Cerebellar cortex (tissue), 1 donor: Measurements from ENCODE around the gene RALGAPA2.

Source experiments
- DNase-seq: peaks from one replicate; pipeline ENCODE4 v3.0.0-alpha.2; 2015; ENCODE audit warnings: low spot score

Gene RALGAPA2

DNA sequence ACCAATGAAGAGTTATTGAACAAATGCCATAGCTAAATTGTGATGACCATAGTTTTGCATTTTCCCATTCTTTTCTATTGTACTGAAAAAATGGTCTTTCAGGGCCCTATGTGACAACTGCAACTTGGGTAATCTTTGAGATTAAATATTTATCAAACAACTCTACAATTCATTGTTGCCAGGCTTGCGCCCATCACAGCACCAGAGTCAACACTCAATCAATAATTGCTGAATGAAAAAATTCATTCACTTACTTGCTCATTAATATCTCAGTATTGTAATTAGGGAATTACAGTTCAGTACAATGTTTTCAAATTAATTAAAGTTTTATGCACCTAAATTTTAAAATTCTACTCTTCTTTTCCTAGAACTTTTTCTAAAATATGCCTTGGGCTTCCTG lies 7.7 kb upstream of the RALGAPA2 start:
- DNase-seq, result no peak

DNA sequence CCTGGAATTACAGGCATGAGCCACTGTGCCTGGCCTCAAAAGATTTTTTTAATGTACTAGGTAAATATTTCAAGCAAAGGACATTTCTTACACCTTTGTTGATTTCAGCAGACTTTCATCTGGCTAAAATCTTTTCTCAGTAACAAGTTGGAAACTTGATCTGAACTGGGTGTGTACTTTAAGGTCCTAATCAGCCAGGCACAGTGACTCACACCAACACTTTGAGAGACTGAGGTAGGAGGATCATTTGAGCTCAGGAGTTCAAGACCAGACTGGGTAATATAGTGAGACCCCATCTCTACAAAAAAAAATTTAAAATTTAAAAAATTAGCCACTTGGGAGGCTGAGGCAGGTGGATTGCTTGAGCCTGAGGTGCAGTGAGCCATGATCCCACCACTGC lies 7.0 kb upstream of the RALGAPA2 start:
- DNase-seq, result no peak

DNA sequence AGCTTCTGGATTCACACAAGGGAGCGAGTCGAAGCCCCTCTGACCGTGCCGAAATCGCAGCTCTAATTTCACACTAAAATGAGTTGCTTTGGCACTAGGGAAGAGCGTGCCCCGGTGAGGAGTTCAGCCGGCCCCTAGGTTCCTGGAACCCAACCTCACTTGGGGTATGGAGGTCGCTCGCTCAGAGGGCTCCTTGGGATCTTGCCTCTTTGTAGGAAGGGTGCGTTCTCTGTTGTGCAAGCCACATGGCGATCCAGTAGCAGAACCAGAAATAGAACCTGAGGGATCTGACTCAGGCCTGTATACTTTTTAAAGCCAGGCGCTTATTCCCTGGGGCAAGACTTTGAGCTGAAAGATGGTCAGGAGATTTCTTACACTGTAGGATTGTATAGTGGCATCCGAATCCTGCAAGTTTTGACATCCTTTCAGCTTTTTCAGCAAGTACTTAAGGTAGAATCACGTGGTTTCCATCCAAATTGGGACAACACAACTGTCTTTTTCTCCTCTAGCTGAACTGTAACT lies 861 bp upstream of the RALGAPA2 start:
- no peak for DNase-seq

DNA sequence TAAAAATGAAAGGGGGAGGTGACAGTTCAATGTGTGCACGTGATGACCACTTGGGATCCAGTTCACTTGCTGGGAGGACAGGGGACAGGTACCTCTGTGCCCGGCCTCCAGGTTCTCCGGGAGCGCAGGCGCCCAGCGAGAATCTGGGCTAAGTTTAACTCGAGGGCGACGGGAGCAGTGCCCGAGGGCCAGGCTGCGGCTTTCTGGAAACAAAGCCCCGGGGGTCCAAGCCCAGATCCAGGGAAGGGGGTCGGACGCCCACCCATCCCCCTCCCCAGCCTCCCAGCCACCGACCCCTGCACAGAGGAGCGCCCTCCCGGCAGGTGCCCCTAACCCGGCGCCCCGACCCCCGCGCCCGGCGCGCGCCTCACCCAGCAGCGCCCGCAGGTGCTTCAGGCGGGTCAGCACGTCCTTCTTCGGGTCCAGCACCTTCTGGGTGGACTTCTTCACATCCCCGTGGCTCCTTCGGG lies 405 bp downstream of the RALGAPA2 start:
- peak; percentile 10 for DNase-seq

DNA sequence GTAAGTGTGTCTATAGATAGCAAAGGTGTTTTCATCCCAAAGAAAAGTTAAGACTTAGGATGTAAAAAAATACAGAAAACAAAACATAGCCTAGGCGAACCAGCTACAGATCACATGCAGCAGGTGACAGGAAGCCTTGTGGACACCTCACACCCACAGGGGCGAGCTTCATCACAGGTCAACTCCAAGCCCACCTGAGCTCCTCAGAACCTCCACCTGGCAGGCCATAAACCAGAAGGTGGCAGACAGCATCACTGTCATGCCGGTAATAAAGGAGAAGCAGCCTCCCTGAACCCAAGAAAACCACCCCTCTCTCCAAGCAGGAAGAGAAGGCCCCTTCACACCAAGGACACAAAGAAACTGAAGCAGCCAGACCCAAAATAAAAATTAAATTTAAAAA lies 1.0 kb downstream of the RALGAPA2 start:
- DNase-seq, result peak; percentile 7

DNA sequence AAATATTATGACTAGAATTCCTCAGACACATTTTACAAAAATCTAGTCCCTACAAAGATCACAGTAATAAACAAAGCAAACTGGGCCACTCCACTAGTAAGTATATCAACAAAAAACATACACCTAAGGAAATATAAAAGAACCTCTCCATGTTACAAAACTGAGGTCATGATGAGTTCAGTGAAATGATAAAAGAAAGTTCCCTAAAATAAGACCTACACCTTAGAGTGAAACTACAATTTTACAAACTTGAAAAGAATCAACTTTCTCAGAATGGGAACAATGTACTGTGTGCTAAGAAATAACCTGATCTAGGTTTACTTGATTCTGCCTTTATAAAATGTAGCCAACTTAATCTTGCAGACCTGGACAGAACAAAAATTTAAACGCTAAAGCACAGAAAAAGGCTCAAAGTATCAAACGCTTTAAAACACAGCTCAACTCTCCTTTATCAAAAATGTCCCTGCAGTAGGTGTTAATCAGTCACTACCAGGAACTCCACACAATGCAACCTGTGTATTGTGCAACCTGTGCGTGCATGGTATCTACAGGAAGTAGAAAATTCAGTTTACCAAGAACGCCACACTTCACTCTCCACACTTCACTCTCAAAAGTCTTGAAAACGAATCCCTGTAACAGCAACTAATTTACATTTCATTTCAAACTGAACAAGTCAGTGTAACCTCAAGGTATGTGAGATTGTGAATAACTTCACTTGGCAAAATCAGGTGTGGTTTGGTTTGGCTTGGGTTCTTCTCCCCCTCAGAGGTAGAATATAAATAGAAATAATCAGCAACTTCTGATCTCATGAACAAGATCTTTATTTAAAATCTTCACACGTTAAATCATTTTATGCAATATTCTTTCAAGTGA lies 1.8 kb downstream of the RALGAPA2 start:
- DNase-seq, result no peak

DNA sequence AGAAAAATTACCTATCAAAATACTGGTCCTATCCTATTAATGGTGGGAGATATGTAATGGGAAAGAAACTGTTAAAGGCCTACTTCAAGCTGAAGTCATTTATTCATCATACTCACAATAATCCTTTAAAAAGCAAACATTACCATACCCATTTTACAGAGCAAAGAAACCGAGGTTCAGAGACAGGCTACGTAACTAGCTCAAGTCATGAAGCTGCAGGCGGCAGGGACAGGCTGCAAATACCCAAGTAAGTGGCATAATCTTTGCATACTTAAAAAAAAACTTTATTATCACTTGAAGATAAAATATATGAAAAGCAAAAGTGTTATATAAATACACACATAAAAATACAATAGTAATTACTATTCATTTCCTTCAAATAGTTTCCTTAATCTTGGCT lies 2.6 kb downstream of the RALGAPA2 start:
- no peak for DNase-seq

DNA sequence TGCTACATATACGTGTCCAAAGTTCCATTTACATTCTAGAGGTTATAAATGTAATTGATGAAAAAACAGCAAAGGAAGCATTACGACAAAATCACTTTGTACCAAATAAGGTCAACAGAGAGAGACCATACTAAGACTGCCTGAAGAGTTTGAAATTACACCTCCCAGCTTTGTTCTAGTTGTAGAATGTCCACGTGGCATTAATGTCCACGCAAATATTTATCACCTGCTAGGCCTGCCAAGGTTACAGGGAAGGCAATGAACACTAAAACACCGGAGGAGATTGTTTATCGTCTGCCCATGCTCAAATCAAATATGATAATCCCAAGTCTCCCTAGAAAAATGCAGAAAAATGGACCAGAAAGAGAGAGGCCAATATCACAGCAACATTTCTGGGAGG lies 6.2 kb downstream of the RALGAPA2 start:
- DNase-seq, result no peak

DNA sequence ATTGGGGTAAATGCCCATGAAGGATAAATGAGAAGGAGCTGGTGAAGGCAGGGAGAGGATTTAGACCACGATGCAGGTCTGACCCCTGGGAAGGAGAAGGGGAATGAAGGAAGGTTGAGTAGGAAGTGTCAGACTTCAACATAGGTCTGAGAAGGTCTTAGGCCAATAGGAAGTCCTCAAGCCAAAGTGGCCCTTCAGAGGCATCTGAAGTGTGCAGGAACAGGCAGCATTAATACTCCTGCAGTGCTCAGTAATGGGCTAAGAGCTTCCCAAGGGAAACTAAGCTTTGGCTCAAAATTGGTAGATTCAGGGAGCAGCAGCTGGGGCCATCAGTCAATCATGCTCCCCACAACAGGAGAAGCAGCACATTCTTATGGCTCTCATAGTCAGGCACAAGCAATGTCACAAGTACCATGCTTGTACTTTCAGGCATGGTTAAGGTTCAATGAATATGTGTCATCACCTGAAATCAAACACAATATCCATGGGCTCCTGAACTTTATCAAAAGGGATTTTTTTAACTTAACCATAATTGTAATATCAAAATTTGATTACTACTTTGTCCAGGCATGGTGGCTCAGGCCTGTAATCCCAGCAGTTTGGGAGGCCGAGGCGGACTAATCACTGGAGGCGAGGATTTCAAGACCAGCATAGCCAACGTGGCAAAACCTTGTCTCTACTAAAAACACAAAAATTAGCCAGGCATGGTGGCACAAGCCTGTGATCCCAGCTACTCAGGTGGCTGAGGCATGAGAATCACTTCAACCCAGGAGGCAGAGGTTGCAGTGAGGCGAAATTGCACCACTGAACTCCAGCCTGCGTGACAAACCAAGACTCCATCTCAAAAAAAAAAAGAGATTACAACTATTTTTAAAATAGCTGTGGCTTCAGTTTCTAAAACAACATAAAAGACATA lies 9.9 kb downstream of the RALGAPA2 start:
- no peak for DNase-seq

DNA sequence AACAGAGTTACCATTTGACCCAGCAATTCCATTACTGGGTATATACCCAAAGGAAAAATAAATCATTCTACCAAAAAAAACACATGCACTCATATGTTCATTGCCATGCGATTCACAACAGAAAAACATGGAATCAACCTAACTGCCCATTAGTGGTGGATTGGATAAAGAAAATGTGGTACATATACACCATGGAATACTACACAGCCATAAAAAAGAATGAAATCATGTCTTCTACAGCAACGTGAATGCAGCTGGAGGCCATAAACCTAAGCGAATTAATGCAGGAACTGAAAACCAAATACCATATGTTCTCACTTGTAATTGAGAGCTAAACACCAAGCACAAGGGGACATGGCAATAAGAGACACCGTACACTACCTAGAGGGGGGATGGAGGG lies 12.5 kb downstream of the RALGAPA2 start:
- DNase-seq, result no peak

DNA sequence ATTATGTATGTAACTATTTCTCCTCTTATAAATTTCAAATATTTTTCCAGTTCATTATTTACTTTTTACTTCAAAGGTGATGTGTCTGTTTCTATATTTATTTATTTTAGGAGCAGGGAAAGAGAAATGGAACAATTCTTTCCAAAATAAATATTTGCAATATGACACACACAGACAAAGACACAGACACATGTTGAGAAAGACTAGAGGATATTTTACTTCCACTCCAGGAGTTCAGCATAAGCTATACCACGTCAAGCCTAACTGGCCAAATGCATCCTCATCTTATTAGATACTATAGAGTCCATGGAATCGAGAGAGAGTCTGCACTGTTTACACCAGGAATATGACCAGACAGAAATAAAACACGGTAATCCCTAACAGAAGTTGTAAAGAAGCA lies 13.3 kb downstream of the RALGAPA2 start:
- no peak for DNase-seq

DNA sequence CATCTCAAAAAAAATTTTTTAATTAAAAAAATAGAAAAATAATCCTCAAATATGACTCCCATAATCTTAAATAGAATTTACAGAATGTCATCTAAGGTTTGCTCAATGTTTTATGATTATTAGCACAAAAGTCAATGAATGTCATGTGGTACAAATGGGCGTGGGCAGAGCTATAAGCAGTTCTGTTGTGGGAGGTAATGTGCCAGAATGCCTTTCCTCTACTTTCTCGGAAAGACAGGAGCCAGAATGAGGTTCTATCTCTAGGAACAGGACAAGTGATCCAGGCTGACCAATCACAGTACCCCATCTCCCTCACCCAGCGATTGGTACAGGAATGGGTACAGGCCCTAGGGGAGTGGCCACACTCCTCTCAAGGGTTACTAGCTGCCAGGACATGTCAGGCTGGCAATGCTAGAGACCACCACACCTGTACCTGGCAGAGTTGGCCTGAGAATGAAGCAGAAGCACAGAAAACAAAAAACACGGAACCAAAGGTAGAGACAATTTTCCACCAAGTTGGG lies 15.1 kb downstream of the RALGAPA2 start:
- no peak for DNase-seq

DNA sequence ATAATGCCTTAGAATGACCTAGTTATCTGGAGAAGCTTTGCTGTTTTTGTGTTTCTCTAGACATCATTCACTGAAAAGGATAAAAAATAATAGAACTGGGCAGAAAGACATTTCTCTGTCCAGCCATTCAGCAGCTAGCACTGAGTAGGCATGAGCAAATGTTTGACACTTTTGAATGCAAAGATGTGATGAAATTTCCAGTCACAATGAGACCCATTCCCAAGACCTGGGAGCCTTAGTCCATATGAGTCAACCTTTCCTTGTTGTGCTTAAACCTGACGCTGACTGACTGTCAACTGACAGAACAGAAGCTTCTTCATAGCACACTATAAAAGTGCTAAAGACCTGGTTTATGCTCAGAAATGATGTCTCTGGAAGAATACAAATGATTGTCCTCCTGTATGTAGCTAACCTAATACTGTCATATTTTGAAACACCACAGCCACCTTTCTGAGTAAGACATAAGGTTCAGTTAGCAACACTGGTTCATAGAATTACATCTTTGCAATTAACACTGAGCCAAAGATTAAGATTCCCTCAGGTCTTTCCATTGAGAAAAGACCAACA lies 17.1 kb downstream of the RALGAPA2 start:
- DNase-seq, result no peak

DNA sequence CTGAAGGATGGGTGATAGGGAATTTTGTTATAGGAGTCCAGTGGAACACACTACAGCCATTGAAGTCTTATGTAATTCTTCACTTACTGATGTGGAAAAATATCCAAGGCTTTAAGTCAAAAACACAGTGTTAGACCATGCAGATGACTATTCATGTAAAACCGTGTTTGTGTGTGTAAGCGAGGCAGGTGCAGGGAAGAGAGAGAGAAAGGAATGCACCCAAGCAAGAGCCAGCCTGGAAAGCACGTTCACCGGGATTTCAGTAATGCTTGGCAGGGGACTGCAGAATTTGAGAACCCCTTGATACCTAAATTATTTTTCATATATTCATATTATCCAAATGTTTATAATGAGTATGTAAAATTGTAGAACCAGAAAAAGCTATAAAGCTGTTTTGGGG lies 17.9 kb downstream of the RALGAPA2 start:
- DNase-seq, result no peak

DNA sequence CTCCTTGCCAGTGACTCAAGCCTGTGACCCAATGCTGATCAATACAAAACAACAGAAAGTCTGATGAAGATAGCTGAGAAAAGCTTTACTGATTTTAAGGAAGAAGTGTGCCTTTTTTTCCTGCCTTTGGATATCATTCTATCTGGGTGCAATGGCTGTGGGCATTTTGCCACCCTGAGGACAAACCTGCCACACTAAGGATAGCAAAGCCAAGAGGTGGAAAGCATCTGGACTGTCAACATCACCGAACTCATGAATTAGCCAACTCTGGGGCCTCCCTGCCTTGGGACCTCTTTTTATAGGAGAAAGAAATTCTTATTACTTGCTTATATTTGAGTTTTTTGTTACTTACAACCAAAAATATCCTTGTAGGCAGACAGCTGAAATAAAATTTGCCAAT lies 19.9 kb downstream of the RALGAPA2 start:
- no peak for DNase-seq

DNA sequence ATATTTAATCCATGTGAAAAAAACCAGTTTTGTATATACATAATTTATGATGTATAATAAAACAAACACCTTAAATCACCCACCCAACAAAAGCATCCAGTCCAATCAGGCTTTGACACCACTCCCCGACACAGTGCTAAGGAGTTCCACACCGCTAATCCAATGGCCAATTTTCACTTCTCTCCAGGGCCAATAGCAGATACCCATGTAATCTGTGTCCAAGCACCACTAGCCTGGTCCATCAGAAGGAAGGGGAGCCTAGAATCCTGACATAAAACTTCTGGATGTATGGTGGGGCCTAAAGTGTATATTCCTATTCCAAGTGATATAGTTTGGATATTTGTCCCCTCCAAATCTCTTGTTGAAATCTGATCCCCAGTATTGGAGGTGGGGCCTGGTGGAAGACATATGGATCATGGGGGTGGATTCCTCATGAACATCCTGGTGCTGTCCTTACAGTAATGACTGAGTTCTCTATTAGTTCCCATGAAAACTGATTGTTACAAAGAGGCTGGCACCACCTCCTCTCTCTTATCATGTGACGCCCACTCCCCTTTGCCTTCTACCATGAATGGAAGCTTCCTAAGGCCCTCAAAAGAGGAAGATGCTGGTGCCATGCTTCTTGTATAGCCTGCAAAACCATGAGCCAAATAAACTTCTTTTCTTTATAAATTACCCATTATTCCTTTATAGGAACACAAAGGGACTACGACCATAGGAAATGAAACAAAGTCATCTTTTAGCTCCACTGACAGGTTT lies 20.8 kb downstream of the RALGAPA2 start:
- no peak for DNase-seq

DNA sequence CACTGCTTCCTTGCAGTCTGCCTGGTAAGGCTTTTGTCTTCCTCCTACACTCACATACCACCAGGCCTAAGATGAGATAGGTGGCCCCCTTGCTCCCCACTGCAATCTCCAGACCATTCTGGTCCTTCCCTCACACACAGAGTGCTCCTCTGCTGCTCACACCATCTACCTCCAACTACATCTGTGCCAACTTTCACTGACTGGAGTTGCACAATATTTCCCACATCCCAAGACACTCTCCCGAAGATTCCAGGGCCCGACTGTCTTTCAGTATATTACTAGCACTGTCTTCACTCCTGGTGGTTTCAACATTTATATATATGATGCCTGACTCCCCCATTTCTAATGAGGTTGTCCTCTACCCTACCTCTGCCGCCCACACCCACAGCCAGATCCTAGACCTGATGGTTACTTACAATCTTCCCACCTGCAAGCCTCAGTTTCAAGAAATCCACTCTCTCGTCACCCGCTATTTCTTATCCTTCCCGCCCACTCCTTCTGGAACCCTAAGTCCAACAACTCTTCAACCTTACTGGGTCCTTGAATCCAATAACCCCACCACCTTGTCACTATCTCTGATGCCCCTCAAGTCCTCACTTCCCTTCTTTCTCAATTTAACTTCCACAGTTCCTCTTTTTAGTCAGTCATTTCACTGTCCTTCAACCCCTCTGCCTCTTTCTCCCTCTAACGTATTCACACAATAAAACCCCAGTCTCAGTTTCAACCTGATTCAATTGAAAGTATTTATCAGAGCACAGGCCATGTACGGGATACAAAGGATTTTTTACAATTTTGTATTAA lies 21.6 kb downstream of the RALGAPA2 start:
- no peak for DNase-seq

DNA sequence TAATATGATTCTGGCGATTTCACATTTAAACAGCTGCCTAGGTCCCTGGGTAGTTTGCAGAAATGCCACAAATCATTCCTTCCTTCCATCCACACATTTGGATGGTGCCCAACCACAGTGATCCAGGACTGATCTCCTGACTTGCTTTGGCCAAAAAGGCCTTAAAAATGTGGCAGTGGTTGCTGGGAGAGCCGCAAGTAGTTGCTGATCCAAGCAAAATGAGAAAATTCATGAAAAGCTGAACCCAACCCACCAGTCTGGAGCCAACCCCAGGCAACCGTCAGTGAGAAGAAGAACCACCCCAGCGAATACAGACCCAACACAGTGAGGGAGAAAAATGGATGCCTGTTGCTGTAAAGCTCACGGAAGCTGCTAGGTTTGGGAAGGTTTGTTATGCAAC lies 25.1 kb downstream of the RALGAPA2 start:
- DNase-seq, result no peak

DNA sequence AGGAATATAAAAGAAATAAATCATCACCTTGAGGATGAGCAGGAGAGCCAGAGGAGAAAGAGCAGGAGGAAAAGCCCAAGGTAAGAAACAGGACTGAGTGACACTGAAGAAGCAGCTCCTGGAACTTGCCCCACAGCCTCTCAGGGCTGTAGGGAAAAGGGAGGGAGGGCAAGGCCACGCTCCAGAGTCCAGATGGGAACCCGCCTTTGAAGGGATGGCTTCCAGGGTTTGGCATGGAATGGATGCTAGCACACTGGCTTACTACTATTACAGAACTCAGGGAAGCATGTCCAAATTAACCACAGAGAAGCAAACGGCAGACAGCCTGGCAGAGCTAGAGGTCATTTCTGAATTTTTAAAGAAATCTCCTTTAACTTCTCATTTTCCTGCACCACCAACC lies 26.8 kb downstream of the RALGAPA2 start:
- DNase-seq, result peak; percentile 33

DNA sequence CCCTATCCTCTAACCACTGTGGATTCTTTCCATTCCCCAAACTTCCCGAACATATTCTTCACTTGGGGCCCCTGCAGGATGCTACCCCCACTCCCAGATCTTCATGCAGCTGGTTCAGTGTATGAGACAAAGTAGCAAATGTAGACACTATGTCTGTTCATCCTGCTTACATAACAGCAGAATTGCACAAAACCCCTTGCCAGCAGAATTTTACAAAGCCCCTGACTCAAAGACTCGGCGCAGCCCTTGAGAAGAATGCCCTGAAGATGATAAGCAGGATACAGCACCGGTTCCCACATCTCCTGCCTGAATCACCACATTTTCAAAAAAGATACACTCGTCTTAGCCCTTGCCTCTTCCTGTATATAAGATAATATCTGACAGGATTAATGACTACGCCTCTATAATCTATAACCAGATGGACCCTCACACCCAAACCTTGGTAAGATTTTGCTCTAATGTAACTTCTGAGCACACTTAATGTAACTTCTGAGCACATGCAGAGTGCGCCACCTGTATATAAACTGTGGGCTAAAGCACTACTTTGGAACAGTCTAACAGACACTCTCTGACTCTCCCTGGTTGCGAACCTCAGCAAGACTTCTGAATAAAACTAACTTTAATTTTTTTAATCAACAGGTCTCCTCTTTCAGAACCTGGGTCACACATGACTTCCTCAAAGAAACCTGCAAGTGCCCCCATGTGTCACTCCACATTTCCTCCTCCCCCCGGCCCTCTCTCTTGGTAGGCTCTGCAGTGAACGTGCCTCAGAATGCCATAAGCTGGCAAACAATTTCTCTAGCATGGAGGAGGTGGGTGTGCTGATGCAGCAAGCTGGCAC lies 28.7 kb downstream of the RALGAPA2 start:
- no peak for DNase-seq
